Mucosa of descending colon (tissue), 3 donors: ENCODE data around the gene ARRDC5. TPM values are rescaled to one million over a fixed set of nuclear protein-coding genes. Genes with fewer than 3 reads are reported as not detected.
"Not testable (repeated sequence)": the region's sequence is repeated elsewhere in the genome, so short reads cannot be mapped to it uniquely, and the experiment has no call there.

ENCODE experiments used
- ATAC-seq: fragments of 200-7000 bp; cut with Tn5 transposase; one replicate; pipeline ENCODE4 v1.9.1; 2020; ENCODE audit warnings: mild to moderate bottlenecking, moderate library complexity
- DNase-seq, 3 donors: peaks; one replicate each; pipeline ENCODE4 v3.0.0-alpha.2; 2020
- H3K36me3 ChIP-seq: fragments of 200-600 bp; one replicate; pipeline ENCODE4 v1.8.0; 2021; ENCODE audit warnings: low read depth, mild to moderate bottlenecking
- H3K4me1 ChIP-seq: fragments of 200-600 bp; one replicate; pipeline ENCODE4 v1.8.0; 2021; ENCODE audit warnings: low read depth, mild to moderate bottlenecking
- H3K4me3 ChIP-seq: fragments of 200-600 bp; one replicate; pipeline ENCODE4 v1.8.0; 2021; ENCODE audit warnings: mild to moderate bottlenecking
- H3K9me3 ChIP-seq: fragments of 200-600 bp; one replicate; pipeline ENCODE4 v1.8.0; 2021; ENCODE audit warnings: mild to moderate bottlenecking
- CTCF ChIP-seq: fragments of 200-600 bp; IDR thresholded peaks from one replicate; pipeline ENCODE4 v1.8.0; 2022; ENCODE audit warnings: antibody characterized with exemption, mild to moderate bottlenecking
- intact Hi-C, 2 donors: fragments of 100-400 bp; cut with DNase I in 1 of 2; cut with micrococcal nuclease in 1 of 2; formaldehyde crosslinking; loops; one replicate each; pipeline versions ENCODE4 v1.11.0 to v1.11.1; 2022; cut with DNase I, micrococcal nuclease
- long read RNA-seq, 2 donors: library from polyadenylated mRNA; unstranded; transcript quantifications; one replicate each; pipeline ENCODE4 v2.0.0, GENCODE V29; 2019 to 2021
- total RNA-seq, 3 donors: library from RNA; stranded (reverse); fragmentation: NEBNext Ultra II Directional in 2 of 3; extraction: Animal tissue kit (Norgen Biotek cat#: 25700) in 2 of 3; gene quantifications; one replicate each; pipeline versions ENCODE4 v1.2.1 to v1.2.4, GENCODE V29; 2021 to 2023
- donor health status: DM: no; HTN: no; CAD: no; lungs with moderate emphysema.
- donor health status: DM: no; HTN: no; CAD: no.
- donor health status: DM: no; HTN: yes; CAD: no.

Gene ARRDC5
- under 1 TPM in 2 of 3 donors, not detected in 1; 0.22 to 0.70 TPM for total RNA-seq
- long read RNA-seq, donor 1, result 0 reads
- long read RNA-seq, donor 2, result 0 reads

- DNase-seq (no peak), ATAC-seq (no peak)
- no peak for TF ChIP-seq CTCF
- intact Hi-C loops, result no loop called here
- Histone ChIP-seq H3K9me3 (no peaks in the 10 kb centered on the region), H3K4me1 (peaks cover 2% of the 10 kb centered on the region), H3K36me3 (no peaks in the 10 kb centered on the region), H3K4me3 (no peak within 1 kb of the TSS)
Observed at GRCh38 chr19:4902796-4903195, at the start of gene ARRDC5. ARRDC5 (minus strand) TSS chr19:4902896; CDS start chr19:4902825, 71 bp downstream.

- intact Hi-C loops, result no loop called here
Observed at GRCh38 chr19:4951656-4952055, 49.0 kb upstream of the ARRDC5 start.

GRCh38 chr19:4950650-4951049, 48.0 kb upstream of the ARRDC5 start:
- intact Hi-C loops, H3K9me3 ChIP-seq, ATAC-seq, DNase-seq, H3K36me3 ChIP-seq, H3K4me3 ChIP-seq, H3K4me1 ChIP-seq: not testable (repeated sequence)

More at GRCh38 chr19:4951656-4952055, 49.0 kb upstream of the ARRDC5 start:
- TF ChIP-seq CTCF, result no peak
- Histone ChIP-seq H3K9me3 (no peaks in the 10 kb centered on the region), H3K36me3 (no peaks in the 10 kb centered on the region), H3K4me3 (no peak overlapping the region), H3K4me1 (no peaks in the 10 kb centered on the region)
- no peak for ATAC-seq
- no peak for DNase-seq

GRCh38 chr19:4941638-4942169, 39.0 kb upstream of the ARRDC5 start:
- DNase-seq, ATAC-seq, H3K9me3 ChIP-seq, H3K36me3 ChIP-seq, H3K4me1 ChIP-seq, intact Hi-C loops, H3K4me3 ChIP-seq: not testable (repeated sequence)

- ATAC-seq (no peak), DNase-seq (no peak)
- Histone ChIP-seq H3K36me3 (no peaks in the 10 kb centered on the region), H3K4me3 (no peak overlapping the region), H3K4me1 (no peaks in the 10 kb centered on the region), H3K9me3 (no peaks in the 10 kb centered on the region)
- TF ChIP-seq CTCF, result no peak
- intact Hi-C loops, result no loop called here
Observed at GRCh38 chr19:4939466-4939865, 36.8 kb upstream of the ARRDC5 start.

GRCh38 chr19:4938461-4938860, 35.8 kb upstream of the ARRDC5 start:
- H3K4me3 ChIP-seq, H3K36me3 ChIP-seq, H3K4me1 ChIP-seq, ATAC-seq, H3K9me3 ChIP-seq, intact Hi-C loops, DNase-seq: not testable (repeated sequence)

GRCh38 chr19:4937060-4937459, 34.4 kb upstream of the ARRDC5 start:
- H3K4me3 ChIP-seq, result no peak overlapping the region
- DNase-seq (no peak), ATAC-seq (no peak)
- no peaks in the 10 kb centered on the region for H3K4me1 ChIP-seq
- intact Hi-C loops, result no loop called here
- no peaks in the 10 kb centered on the region for H3K9me3 ChIP-seq
- H3K36me3 ChIP-seq, result no peaks in the 10 kb centered on the region
- TF ChIP-seq CTCF, result no peak
